Erythroblast (primary cell): ENCODE measurements around the gene ADARB1.

Experiments used
- GATA1 ChIP-seq: IDR thresholded peaks from 2 replicates; pipeline ENCODE4 v1.6.1; 2011; ENCODE audit warnings: low read depth, mild to moderate bottlenecking, control low read depth, low read length, moderate library complexity
- POLR2A ChIP-seq: IDR thresholded peaks from 2 replicates; pipeline ENCODE4 v1.6.1; 2011; ENCODE audit warnings: mild to moderate bottlenecking, low read length

DNA sequence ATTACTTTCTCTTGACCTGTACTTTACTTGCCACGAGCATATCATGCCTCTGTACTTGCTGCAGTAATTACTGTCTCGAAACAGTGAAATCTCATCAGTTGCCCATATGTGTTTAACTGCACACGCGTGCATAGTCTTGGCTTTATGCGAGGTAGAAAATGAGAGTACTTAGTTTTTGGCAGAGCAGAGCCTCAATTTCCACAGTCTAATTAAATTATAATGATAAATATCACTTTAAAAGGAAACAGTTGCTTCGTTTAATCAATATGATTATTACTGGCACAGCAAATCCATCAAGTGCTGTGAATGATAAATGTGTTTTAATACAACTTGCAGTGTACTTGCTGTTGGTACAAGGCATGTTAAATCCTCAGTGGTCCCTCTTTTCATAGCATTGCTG, 47.6 kb downstream of the ADARB1 start:
- no peak for TF ChIP-seq POLR2A
- TF ChIP-seq GATA1: no peak
